Tibial nerve (tissue), 4 donors: ENCODE results near the gene MRTFA.

Experiments used
- EP300 ChIP-seq, 2 donors: sonication (generic); formaldehyde crosslinking; IDR thresholded peaks; one replicate each; pipeline ENCODE4 v1.6.1; 2017; ENCODE audit warnings: antibody characterized with exemption in 2 of 2, mild to moderate bottlenecking in 1 of 2
- POLR2A ChIP-seq, 2 donors: fragments of 450-650 bp; IDR thresholded peaks; one replicate each; pipeline ENCODE4 v1.6.1; 2017; ENCODE audit warnings: antibody characterized with exemption in 2 of 2, mild to moderate bottlenecking in 2 of 2, moderate library complexity in 2 of 2
- TF ChIP-seq, protein P1 (sequence below), 5 experiments: fragments of 200-600 bp in 3 of 5; fragments of 450-650 bp in 2 of 5; sonication (generic) in 3 of 5; IDR thresholded peaks; one replicate each; pipeline ENCODE4 v1.5.1; 2016 to 2019; ENCODE audit warnings: antibody characterized with exemption in 5 of 5, mild to moderate bottlenecking in 3 of 5, moderate library complexity in 2 of 5

DNA sequence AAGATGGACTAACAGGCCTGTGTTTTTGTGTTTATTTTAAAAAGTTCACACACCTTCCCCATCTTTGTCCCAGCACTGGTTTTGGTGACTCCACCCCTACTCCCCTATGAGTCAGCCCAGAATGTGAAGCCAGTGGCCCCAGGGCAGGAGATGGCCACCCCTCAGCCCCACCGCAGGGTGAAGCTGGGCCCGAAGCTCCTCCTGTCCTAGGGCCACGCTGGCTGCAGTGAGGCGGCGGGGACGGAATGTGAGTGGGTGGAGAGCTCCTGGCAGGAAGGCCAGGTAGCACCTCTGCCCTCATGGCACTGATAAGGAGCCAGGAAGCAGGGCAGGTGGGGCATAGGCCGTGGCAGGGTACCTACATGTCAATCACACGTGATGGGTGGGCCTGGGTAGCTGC is 226.2 kb downstream of the MRTFA start:
- TF ChIP-seq, protein P1, sequence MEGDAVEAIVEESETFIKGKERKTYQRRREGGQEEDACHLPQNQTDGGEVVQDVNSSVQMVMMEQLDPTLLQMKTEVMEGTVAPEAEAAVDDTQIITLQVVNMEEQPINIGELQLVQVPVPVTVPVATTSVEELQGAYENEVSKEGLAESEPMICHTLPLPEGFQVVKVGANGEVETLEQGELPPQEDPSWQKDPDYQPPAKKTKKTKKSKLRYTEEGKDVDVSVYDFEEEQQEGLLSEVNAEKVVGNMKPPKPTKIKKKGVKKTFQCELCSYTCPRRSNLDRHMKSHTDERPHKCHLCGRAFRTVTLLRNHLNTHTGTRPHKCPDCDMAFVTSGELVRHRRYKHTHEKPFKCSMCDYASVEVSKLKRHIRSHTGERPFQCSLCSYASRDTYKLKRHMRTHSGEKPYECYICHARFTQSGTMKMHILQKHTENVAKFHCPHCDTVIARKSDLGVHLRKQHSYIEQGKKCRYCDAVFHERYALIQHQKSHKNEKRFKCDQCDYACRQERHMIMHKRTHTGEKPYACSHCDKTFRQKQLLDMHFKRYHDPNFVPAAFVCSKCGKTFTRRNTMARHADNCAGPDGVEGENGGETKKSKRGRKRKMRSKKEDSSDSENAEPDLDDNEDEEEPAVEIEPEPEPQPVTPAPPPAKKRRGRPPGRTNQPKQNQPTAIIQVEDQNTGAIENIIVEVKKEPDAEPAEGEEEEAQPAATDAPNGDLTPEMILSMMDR (IDR thresholded peaks at IDR 0.05) = no peak
- TF ChIP-seq EP300 (IDR thresholded peaks at IDR 0.05) (no peak), POLR2A (IDR thresholded peaks at IDR 0.05) (no peak)
